Esophagus squamous epithelium (tissue), 4 donors: ENCODE data around the gene TACSTD2.

ENCODE experiments used
- POLR2A ChIP-seq, 4 donors: fragments of 450-650 bp; IDR thresholded peaks; one replicate each; pipeline ENCODE4 v1.6.1; 2017; ENCODE audit warnings: antibody characterized with exemption in 4 of 4, mild to moderate bottlenecking in 4 of 4, moderate library complexity in 3 of 4
- TF ChIP-seq, protein P1 (sequence below), 6 experiments: fragments of 450-650 bp in 4 of 6; fragments of 200-600 bp in 2 of 6; sonication (generic) in 2 of 6; IDR thresholded peaks; one replicate each; pipeline ENCODE4 v1.5.1; 2016 to 2019; ENCODE audit warnings: antibody characterized with exemption in 6 of 6, mild to moderate bottlenecking in 4 of 6, moderate library complexity in 4 of 6

DNA sequence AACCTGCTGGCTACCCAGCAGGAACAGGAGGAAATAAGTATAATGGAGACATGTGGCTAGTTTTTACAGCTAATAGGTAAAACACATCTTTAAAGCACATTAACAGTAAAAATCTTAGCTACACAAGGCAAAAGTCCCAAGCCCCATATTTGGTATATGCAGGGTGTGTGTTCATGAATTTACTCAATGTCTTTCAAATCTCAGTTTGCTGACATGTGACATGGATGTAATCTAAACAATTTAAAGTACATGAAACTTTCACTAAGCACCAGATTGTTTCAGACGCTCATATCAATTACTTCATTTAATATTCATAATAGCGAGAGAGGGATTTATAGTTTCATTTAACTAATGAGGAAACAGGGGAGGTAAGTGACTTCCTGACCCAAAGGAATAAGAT lies 3.9 kb downstream of the TACSTD2 start:
- TF ChIP-seq, protein P1, sequence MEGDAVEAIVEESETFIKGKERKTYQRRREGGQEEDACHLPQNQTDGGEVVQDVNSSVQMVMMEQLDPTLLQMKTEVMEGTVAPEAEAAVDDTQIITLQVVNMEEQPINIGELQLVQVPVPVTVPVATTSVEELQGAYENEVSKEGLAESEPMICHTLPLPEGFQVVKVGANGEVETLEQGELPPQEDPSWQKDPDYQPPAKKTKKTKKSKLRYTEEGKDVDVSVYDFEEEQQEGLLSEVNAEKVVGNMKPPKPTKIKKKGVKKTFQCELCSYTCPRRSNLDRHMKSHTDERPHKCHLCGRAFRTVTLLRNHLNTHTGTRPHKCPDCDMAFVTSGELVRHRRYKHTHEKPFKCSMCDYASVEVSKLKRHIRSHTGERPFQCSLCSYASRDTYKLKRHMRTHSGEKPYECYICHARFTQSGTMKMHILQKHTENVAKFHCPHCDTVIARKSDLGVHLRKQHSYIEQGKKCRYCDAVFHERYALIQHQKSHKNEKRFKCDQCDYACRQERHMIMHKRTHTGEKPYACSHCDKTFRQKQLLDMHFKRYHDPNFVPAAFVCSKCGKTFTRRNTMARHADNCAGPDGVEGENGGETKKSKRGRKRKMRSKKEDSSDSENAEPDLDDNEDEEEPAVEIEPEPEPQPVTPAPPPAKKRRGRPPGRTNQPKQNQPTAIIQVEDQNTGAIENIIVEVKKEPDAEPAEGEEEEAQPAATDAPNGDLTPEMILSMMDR (IDR thresholded peaks at IDR 0.05) = no peak
- no peak for TF ChIP-seq POLR2A (IDR thresholded peaks at IDR 0.05)
